Left lung (tissue), 10 donors: ENCODE measurements around the gene MMP23B. TPM values are rescaled to one million over a fixed set of nuclear protein-coding genes. Genes with fewer than 3 reads are reported as not detected.
"Not testable (repeated sequence)": the region's sequence is repeated elsewhere in the genome, so short reads cannot be mapped to it uniquely, and the experiment has no call there.

Experiments used
- ATAC-seq: fragments of 200-7000 bp; cut with Tn5 transposase; one replicate; pipeline ENCODE4 v1.9.1; 2020; ENCODE audit warnings: moderate library complexity
- DNase-seq, 4 donors: peaks; one replicate each; pipeline ENCODE4 v3.0.0-alpha.2; 2013 to 2020
- H3K27ac ChIP-seq, 2 donors: fragments of 200-600 bp; sonication (generic) in 1 of 2; one replicate each; pipeline versions ENCODE4 v1.5.0 to v1.8.0; 2020 to 2021
- H3K27me3 ChIP-seq, 2 donors: fragments of 200-600 bp; sonication (generic) in 1 of 2; one replicate each; pipeline versions ENCODE4 v1.5.0 to v1.8.0; 2020 to 2021
- H3K36me3 ChIP-seq, 2 donors: fragments of 200-600 bp; sonication (generic) in 1 of 2; one replicate each; pipeline versions ENCODE4 v1.5.0 to v1.8.0; 2020 to 2021
- H3K4me1 ChIP-seq, 2 donors: fragments of 200-600 bp; one replicate each; pipeline ENCODE4 v1.8.0; 2021
- H3K4me3 ChIP-seq, 2 donors: fragments of 200-600 bp; sonication (generic) in 1 of 2; one replicate each; pipeline versions ENCODE4 v1.5.0 to v1.8.0; 2020 to 2021; ENCODE audit warnings: mild to moderate bottlenecking in 1 of 2
- H3K9me3 ChIP-seq, 2 donors: fragments of 200-600 bp; sonication (generic) in 1 of 2; one replicate each; pipeline versions ENCODE4 v1.5.0 to v1.8.0; 2020 to 2021
- intact Hi-C, 2 donors: fragments of 100-400 bp; cut with DNase I; formaldehyde crosslinking; loops; one replicate each; pipeline versions ENCODE4 v1.11.2 to v1.14.2; 2022
- polyA plus RNA-seq, 6 donors: library from polyadenylated mRNA; unstranded; fragments of 120-200 nt; gene quantifications; one replicate each; pipeline ENCODE4 v1.2.1, GENCODE V29; 2013; ENCODE audit not compliant: insufficient read length in 6 of 6
- total RNA-seq, 2 donors: library from RNA; stranded (reverse); fragmentation: NEBNext Ultra II Directional; extraction: Animal tissue kit (Norgen Biotek cat#: 25700); gene quantifications; one replicate each; pipeline ENCODE4 v1.2.1, GENCODE V29; 2021
- TF ChIP-seq, protein P1 (sequence below), 2 donors: fragments of 200-600 bp; sonication (generic) in 1 of 2; IDR thresholded peaks; one replicate each; pipeline versions ENCODE4 v1.5.0 to v1.8.0; 2021; ENCODE audit warnings: antibody characterized with exemption in 2 of 2
- donor health status: DM: no; HTN: yes; CAD: no.
- donor health status: DM: no; HTN: no; CAD: no.

Gene MMP23B
- total and polyA plus RNA-seq, 8 donors = 31.9 to 96.9 (median 56.1) TPM

DNA sequence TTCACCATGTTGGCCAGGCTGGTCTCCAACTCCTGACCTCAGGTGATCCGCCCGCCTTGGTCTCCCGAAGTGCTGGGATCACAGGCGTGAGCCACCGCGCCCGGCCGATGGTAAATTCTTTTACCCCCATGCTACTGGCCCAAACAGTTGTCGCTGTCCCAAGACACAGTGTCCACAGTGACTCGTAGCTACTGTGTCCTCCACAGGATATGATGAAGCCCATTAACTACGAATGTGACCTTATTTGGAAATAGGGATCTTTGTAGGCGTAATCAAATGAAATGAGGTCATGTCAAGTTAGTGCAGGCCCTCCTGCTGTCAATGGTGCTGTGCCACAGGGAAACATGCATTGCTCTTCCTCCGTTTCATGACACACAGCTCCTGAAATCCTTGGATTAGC is 40.5 kb upstream of the MMP23B start:
- TF ChIP-seq, protein P1, sequence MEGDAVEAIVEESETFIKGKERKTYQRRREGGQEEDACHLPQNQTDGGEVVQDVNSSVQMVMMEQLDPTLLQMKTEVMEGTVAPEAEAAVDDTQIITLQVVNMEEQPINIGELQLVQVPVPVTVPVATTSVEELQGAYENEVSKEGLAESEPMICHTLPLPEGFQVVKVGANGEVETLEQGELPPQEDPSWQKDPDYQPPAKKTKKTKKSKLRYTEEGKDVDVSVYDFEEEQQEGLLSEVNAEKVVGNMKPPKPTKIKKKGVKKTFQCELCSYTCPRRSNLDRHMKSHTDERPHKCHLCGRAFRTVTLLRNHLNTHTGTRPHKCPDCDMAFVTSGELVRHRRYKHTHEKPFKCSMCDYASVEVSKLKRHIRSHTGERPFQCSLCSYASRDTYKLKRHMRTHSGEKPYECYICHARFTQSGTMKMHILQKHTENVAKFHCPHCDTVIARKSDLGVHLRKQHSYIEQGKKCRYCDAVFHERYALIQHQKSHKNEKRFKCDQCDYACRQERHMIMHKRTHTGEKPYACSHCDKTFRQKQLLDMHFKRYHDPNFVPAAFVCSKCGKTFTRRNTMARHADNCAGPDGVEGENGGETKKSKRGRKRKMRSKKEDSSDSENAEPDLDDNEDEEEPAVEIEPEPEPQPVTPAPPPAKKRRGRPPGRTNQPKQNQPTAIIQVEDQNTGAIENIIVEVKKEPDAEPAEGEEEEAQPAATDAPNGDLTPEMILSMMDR (IDR thresholded peaks at IDR 0.05) = no peak
- peaks cover 0 to 20% of the 10 kb centered on the region in 2 donors for H3K27me3 ChIP-seq
- no peak overlapping the region for H3K4me3 ChIP-seq
- no peaks in the 10 kb centered on the region for H3K9me3 ChIP-seq
- no peak overlapping the region for H3K27ac ChIP-seq
- ATAC-seq (no peak), DNase-seq (peak in 1 of 4 donors; percentile 39)
- intact Hi-C loops = no loop called here
- no peaks in the 10 kb centered on the region for H3K36me3 ChIP-seq
- H3K4me1 ChIP-seq = no peaks in the 10 kb centered on the region

DNA sequence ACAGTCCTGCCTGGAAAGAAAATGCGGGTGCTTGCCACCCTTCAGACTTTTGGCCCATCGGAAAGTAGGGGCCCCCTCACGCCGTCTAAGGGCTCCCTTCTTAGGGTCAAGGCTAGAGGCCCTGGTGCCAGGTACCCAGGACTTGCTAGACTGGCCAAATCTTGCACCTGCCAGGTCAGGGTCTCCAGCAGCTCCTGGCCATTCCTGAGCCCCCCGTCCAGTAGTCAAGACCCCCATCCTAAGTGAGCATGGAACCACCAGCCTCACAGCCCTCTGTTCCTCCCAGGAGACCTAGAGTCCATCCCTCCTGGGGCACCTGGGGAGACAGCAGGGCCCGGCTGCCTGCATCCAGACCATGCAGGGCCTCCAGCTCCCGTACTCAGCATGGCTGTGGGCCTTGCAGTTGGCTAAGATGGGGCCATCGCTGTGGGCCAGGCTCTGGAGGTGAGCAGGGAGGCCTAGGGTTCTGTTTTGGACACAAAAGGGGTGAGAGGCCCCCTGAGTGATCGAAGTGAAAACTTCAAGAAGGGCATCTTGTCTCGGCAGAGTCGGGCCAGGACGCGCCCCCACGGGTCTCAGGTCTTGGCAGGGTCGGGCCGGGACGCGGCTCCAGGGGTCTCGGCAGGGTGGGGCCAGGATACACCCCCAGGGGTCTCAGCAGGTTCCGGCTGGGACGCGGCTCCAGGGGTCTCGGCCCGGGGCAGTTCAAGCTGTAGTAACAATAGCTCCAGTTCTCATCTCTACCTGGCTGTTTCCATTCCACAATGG is 38.0 kb upstream of the MMP23B start:
- intact Hi-C loops = no loop called here
- H3K4me3 ChIP-seq = no peak overlapping the region
- H3K27ac ChIP-seq = no peak overlapping the region
- DNase-seq = peak in 1 of 4 donors; percentile 73
- peaks cover 0 to 11% of the 10 kb centered on the region in 2 donors for H3K4me1 ChIP-seq
- TF ChIP-seq, protein P1 (IDR thresholded peaks at IDR 0.05) = no peak
- no peaks in the 10 kb centered on the region for H3K36me3 ChIP-seq
- peaks cover 6 to 34% of the 10 kb centered on the region in 2 donors for H3K27me3 ChIP-seq
- H3K9me3 ChIP-seq = no peaks in the 10 kb centered on the region
- no peak for ATAC-seq

DNA sequence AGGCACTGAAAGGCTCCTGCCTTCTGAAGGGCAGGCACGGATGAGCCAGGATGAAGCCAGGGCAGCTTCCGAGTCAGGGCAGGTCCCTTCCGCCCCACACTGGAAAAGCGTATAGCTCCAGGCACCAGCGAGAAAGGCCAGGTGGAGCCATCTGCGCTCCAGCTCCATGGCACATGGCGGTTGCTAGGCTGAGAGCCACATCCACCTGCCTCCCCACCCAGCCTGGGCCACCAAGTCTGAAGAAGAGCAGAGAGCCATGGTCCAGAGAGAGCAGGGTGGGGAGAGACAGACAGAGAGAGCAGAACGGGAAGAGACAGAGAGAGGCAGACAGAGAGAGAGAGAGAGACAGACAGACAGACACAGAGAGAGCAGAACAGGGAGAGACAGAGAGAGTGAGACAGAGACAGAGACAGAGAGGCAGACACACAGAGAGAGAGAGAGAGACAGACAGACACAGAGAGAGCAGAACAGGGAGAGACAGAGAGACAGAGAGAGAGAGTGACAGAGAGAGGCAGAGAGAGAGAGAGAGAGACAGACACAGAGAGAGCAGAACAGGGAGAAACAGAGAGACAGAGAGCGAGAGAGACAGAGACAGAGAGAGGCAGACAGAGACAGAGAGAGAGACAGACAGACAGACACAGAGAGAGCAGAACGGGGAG is 37.2 kb upstream of the MMP23B start:
- intact Hi-C loops = no loop called here
- Histone ChIP-seq H3K4me3 (no peak overlapping the region), H3K9me3 (no peaks in the 10 kb centered on the region), H3K27me3 (peaks cover 8 to 37% of the 10 kb centered on the region in 2 donors), H3K4me1 (peaks cover 3 to 17% of the 10 kb centered on the region in 2 donors), H3K27ac (no peak overlapping the region), H3K36me3 (no peaks in the 10 kb centered on the region)
- ATAC-seq (no peak), DNase-seq (peak in 1 of 4 donors; percentile 50)
- TF ChIP-seq, protein P1 (IDR thresholded peaks at IDR 0.05) = no peak

DNA sequence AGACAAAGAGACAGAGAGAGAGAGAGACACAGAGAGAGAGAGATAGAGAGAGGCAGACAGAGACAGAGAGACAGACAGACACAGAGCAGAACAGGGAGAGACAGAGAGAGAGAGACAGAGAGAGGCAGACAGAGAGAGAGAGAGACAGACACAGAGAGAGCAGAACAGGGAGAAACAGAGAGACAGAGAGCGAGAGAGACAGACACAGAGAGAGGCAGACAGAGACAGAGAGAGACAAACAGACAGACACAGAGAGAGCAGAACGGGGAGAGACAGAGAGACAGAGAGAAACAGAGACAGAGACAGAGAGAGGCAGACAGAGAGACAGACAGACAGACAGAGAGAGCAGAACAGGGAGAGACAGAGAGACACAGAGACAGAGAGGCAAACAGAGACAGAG is 36.6 kb upstream of the MMP23B start:
- H3K9me3 ChIP-seq, intact Hi-C loops, H3K27ac ChIP-seq, H3K36me3 ChIP-seq, H3K4me3 ChIP-seq, ATAC-seq, DNase-seq: not testable (repeated sequence)
- peaks cover 5 to 19% of the 10 kb centered on the region in 2 donors for H3K4me1 ChIP-seq
- peaks cover 8 to 39% of the 10 kb centered on the region in 2 donors for H3K27me3 ChIP-seq

DNA sequence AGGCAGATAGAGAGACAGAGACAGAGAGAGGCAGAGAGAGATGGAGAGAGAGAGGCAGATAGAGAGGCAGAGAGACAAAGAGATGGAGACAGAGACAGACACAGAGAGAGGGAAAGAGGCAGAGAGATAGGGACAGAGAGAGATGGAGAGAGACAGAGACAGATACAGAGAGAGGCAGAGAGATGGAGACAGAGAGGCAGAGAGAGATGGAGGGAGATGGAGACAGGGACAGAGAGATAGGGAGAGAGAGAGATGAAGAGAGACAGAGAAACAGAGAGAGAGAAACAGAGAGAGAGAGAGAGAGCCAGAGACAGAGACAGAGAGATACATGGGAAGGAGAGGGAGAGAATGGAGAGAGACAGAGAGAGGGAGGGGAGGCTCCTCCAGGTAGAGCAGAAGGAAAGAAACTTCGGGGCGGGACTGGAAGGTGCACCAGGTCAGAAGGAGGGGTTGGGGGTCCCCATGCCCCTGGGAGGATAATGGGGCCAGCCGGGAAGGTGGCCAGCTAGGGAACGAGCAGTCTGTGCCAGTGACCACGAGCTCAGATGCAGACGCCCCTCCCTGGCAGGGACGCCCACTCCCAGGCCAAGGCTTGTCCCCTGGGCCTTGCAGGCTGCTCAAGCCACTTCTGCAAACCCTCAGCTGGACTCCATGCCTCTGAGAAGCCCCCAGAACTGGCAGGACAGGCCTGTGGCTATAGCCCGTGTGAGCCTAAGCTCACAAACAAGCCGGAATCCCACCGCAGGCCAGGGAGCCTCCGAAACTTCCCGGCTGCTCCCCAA is 35.3 kb upstream of the MMP23B start:
- H3K27ac ChIP-seq = no peak overlapping the region
- H3K4me3 ChIP-seq = no peak overlapping the region
- DNase-seq (peak in 1 of 4 donors; percentile 72), ATAC-seq (no peak)
- H3K9me3 ChIP-seq = no peaks in the 10 kb centered on the region
- peaks cover 8 to 53% of the 10 kb centered on the region in 2 donors for H3K27me3 ChIP-seq
- H3K36me3 ChIP-seq = no peaks in the 10 kb centered on the region
- TF ChIP-seq, protein P1 (IDR thresholded peaks at IDR 0.05) = no peak
- intact Hi-C loops = no loop called here
- H3K4me1 ChIP-seq = peaks cover 7 to 27% of the 10 kb centered on the region in 2 donors
